Nephron progenitor cell (in vitro differentiated cells): ENCODE data around the gene CREB5.
"Not testable (repeated sequence)": the region's sequence is repeated elsewhere in the genome, so short reads cannot be mapped to it uniquely, and the experiment has no call there.

ENCODE experiments used
- DNase-seq: peaks from one replicate; pipeline ENCODE4 v3.0.0; 2021
- H3K27ac Mint-ChIP-seq: 2 replicates; pipeline ENCODE4 v1.8.0; 2021; ENCODE audit warnings: mild to moderate bottlenecking, moderate library complexity, mixed read lengths
- H3K27me3 Mint-ChIP-seq: 2 replicates; pipeline ENCODE4 v1.8.0; 2021; ENCODE audit warnings: mild to moderate bottlenecking, low read depth, mixed read lengths; ENCODE audit not compliant: poor library complexity
- H3K36me3 Mint-ChIP-seq: 2 replicates; pipeline ENCODE4 v1.8.0; 2021; ENCODE audit warnings: low read depth, mixed read lengths
- H3K4me1 Mint-ChIP-seq: 2 replicates; pipeline ENCODE4 v1.8.0; 2021; ENCODE audit warnings: mixed read lengths
- H3K4me3 Mint-ChIP-seq: 2 replicates; pipeline ENCODE4 v1.8.0; 2021; ENCODE audit warnings: mild to moderate bottlenecking, moderate library complexity, mixed read lengths
- H3K9me3 Mint-ChIP-seq: 2 replicates; pipeline ENCODE4 v1.8.0; 2021; ENCODE audit warnings: mild to moderate bottlenecking, moderate library complexity, mixed read lengths
- TF ChIP-seq, protein P1 (sequence below): fragments of 200-600 bp; sonication (generic); IDR thresholded peaks from 2 replicates; pipeline ENCODE4 v1.5.0; 2021; ENCODE audit warnings: antibody characterized with exemption

CREB5 gene

DNA sequence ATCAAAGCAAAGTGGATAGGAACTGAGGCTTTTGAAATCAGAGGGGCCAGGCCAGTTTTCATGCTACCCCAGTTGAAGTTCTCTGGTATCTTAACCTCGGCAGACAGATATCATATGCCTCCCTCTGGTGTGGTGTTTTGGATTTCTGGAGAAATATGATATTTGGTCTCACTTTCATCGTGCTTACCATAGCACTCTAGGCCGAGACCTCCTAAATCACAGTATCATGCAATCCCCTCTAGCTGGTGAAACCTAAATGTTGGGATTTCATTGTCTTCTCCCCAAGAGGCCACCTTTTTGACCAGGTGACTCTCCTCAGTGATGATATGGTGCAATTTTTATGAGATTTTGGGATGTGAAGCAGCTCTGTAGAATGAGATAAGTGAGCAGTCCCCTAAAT is 183.5 kb downstream of the CREB5 start:
- H3K27me3 Mint-ChIP-seq = peaks cover 4% of the 10 kb centered on the region
- no peak for DNase-seq
- peaks cover 4% of the 10 kb centered on the region for H3K9me3 Mint-ChIP-seq
- H3K27ac Mint-ChIP-seq = no peak overlapping the region
- TF ChIP-seq, protein P1, sequence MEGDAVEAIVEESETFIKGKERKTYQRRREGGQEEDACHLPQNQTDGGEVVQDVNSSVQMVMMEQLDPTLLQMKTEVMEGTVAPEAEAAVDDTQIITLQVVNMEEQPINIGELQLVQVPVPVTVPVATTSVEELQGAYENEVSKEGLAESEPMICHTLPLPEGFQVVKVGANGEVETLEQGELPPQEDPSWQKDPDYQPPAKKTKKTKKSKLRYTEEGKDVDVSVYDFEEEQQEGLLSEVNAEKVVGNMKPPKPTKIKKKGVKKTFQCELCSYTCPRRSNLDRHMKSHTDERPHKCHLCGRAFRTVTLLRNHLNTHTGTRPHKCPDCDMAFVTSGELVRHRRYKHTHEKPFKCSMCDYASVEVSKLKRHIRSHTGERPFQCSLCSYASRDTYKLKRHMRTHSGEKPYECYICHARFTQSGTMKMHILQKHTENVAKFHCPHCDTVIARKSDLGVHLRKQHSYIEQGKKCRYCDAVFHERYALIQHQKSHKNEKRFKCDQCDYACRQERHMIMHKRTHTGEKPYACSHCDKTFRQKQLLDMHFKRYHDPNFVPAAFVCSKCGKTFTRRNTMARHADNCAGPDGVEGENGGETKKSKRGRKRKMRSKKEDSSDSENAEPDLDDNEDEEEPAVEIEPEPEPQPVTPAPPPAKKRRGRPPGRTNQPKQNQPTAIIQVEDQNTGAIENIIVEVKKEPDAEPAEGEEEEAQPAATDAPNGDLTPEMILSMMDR = no peak
- H3K36me3 Mint-ChIP-seq = no peaks in the 10 kb centered on the region
- H3K4me1 Mint-ChIP-seq = peaks cover 73% of the 10 kb centered on the region
- no peak overlapping the region for H3K4me3 Mint-ChIP-seq

DNA sequence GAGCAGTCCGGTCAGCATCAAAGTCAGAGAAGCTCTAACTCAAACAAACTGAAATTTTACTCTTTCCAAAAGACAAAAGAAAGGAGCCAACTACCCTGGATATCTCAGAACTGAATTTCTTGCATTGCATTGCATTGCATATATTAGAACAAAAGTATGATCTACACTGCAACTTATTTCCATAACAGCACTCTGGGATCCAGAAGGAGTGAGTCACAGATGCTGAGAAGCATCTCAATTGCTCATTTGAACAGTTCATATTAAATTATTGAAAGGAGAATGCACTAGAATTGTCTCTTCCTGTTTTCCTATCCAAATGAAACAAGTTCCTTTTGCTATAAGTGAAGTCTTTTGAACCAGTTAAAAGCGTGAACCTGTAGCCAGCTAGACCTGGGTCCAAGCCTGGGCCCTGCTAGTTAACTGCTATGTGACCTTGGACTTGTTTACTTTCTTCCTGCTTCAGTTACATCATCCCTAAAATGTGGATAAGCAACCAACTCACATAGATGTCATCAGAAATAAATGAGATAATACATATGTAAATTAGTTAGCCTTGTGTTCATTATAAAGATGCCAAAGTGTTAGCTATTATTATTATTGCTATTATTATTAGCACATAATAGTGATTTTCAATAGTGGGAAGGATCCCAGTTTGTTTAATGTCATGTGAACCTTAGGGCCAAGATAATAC is 184.1 kb downstream of the CREB5 start:
- H3K4me3 Mint-ChIP-seq = no peak overlapping the region
- no peak overlapping the region for H3K27ac Mint-ChIP-seq
- H3K4me1 Mint-ChIP-seq = peaks cover 67% of the 10 kb centered on the region
- no peak for DNase-seq
- H3K27me3 Mint-ChIP-seq = peaks cover 3% of the 10 kb centered on the region
- H3K36me3 Mint-ChIP-seq = no peaks in the 10 kb centered on the region
- TF ChIP-seq, protein P1 = no peak
- peaks cover 4% of the 10 kb centered on the region for H3K9me3 Mint-ChIP-seq

DNA sequence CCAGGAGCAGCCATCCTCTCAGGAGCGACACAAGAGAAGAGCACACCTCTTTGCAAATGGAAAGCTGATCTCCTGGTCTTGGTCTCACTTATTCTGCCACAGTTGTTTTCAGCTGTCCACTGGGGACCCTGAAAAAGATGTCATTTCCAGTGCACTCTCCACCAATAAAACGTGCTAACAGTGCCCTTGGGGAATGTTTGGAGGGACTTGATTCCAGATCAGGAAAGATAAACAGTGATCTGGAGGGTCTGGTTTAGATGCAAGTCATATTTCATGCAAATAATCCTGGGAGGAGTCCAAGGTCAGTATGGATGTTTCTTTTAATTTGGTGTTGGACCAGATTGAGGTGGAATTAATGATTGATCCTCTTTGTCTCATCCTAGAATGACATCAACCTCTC is 185.0 kb downstream of the CREB5 start:
- Mint-ChIP-seq H3K4me3 (no peak overlapping the region), H3K9me3 (peaks cover 4% of the 10 kb centered on the region), H3K27ac (peak overlapping the region; percentile 62), H3K36me3 (no peaks in the 10 kb centered on the region), H3K27me3 (peaks cover 3% of the 10 kb centered on the region), H3K4me1 (peaks cover 58% of the 10 kb centered on the region)
- TF ChIP-seq, protein P1 = no peak
- no peak for DNase-seq

DNA sequence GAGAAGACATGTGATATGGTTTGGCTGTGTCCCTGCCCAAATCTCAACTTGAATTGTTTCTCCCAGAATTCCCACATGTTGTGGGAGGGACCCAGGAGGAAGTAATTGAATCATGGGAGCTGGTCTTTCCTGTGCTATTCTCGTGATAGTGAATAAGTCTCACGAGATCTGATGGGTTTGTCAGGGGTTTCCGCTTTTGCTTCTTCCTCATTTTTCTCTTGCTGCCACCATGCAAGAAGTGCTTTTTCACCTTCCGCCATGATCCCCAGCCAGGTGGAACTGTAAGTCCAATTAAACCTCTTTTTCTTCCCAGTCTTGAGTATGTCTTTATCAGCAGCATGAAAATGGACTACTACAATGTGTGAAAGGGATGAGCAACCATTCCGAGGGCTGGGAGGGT is 185.7 kb downstream of the CREB5 start:
- H3K4me3 Mint-ChIP-seq, H3K36me3 Mint-ChIP-seq, H3K9me3 Mint-ChIP-seq, H3K27me3 Mint-ChIP-seq, DNase-seq: not testable (repeated sequence)
- peaks cover 51% of the 10 kb centered on the region for H3K4me1 Mint-ChIP-seq
- peak overlapping the region; percentile 17 for H3K27ac Mint-ChIP-seq

DNA sequence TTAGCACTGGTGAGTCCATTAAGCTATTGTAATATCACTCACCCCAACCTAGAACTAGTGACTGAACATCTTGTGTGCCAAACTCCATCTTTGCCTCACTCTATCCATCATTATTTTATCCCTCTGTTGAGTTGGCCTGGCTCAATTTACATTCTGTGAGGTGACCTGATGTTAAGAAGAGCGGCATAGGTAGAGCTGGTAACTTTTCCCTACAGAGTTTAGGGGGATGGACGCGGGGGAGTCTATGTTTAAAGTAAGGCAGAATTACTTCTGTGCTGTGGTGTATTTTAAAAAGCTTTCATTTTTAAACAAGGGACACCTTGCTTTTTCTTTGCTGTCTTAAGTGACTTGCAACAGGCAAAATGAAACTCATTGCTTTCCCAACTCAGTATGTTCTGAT is 186.3 kb downstream of the CREB5 start:
- no peak overlapping the region for H3K27ac Mint-ChIP-seq
- H3K4me1 Mint-ChIP-seq = peaks cover 47% of the 10 kb centered on the region
- DNase-seq = no peak
- H3K9me3 Mint-ChIP-seq = peaks cover 4% of the 10 kb centered on the region
- no peaks in the 10 kb centered on the region for H3K36me3 Mint-ChIP-seq
- H3K4me3 Mint-ChIP-seq = no peak overlapping the region
- H3K27me3 Mint-ChIP-seq = peaks cover 3% of the 10 kb centered on the region
- TF ChIP-seq, protein P1 = no peak

DNA sequence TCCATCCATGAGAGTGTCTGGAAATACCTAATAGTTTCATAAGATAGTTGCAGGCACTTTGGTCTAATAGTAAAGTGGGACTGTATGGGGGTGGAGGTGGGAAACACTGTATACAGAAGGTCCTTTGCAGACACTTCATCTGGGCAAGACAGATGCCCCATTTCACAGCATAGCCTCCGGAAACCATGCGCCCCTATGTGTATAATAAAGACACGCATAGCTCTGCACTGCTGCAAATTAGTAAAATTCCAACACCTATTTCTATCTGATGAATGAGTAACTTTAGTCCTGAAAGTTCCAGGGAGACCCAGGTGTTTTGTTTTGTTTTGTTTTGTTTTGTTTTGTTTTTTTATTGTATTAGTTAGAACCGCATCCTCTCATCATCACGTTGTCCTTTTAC is 187.1 kb downstream of the CREB5 start:
- no peak for DNase-seq
- H3K36me3 Mint-ChIP-seq = no peaks in the 10 kb centered on the region
- TF ChIP-seq, protein P1 = no peak
- no peak overlapping the region for H3K4me3 Mint-ChIP-seq
- peaks cover 4% of the 10 kb centered on the region for H3K9me3 Mint-ChIP-seq
- H3K27me3 Mint-ChIP-seq = peaks cover 3% of the 10 kb centered on the region
- peaks cover 39% of the 10 kb centered on the region for H3K4me1 Mint-ChIP-seq
- H3K27ac Mint-ChIP-seq = no peak overlapping the region
